ENCODE results near the gene LRRC37A3.
"Not testable (repeated sequence)": the region's sequence is repeated elsewhere in the genome, so short reads cannot be mapped to it uniquely, and the experiment has no call there.

DNA sequence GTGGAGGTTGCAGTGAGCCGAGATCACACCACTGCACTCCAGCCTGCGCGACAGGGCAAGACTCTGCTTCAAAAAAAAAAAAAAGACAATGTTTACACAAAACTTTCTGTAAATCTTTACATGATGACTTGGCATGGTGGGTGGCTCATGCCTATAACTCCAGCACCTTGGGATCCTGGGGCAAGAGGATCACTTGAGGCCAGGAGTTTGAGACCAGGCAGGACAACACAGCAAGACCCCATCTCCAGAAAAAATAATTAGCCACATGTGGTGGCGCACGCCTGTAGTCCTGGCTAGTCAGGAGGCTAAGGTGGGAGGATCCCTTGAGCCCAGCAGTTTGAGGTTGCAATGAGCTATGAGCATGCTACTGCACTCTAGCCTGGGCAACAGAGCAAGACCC is 15.2 kb downstream of the LRRC37A3 start:
- TF ChIP-seq CTCF (IDR thresholded peaks at IDR 0.05); SIN3A (IDR thresholded peaks at IDR 0.05; ENCODE audit: borderline replicate concordance, insufficient read depth, low read depth, low read length); POLR2AphosphoS5 (IDR thresholded peaks at IDR 0.05; ENCODE audit: low read depth, low read length): not testable (repeated sequence)
- TF ChIP-seq, protein P1, sequence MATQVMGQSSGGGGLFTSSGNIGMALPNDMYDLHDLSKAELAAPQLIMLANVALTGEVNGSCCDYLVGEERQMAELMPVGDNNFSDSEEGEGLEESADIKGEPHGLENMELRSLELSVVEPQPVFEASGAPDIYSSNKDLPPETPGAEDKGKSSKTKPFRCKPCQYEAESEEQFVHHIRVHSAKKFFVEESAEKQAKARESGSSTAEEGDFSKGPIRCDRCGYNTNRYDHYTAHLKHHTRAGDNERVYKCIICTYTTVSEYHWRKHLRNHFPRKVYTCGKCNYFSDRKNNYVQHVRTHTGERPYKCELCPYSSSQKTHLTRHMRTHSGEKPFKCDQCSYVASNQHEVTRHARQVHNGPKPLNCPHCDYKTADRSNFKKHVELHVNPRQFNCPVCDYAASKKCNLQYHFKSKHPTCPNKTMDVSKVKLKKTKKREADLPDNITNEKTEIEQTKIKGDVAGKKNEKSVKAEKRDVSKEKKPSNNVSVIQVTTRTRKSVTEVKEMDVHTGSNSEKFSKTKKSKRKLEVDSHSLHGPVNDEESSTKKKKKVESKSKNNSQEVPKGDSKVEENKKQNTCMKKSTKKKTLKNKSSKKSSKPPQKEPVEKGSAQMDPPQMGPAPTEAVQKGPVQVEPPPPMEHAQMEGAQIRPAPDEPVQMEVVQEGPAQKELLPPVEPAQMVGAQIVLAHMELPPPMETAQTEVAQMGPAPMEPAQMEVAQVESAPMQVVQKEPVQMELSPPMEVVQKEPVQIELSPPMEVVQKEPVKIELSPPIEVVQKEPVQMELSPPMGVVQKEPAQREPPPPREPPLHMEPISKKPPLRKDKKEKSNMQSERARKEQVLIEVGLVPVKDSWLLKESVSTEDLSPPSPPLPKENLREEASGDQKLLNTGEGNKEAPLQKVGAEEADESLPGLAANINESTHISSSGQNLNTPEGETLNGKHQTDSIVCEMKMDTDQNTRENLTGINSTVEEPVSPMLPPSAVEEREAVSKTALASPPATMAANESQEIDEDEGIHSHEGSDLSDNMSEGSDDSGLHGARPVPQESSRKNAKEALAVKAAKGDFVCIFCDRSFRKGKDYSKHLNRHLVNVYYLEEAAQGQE (IDR thresholded peaks at IDR 0.05; ENCODE audit: insufficient read depth in 1 of 2, low read depth in 2 of 2, low read length in 1 of 2): not testable (repeated sequence)
